Measurements from ENCODE around the gene GPANK1.

GPANK1 gene

GRCh38 chr6:31620586-31621319, 44.0 kb downstream of the GPANK1 start, which contains the start of gene PRRC2A:
Gene PRRC2A (plus strand): TSS chr6:31620715. CDS start chr6:31622790, 2,075 bp downstream.
- no peak for DNase-seq (ENCODE audit: low read depth)
- no peak for TF ChIP-seq CTCF (conservative IDR thresholded peaks at IDR 0.05; ENCODE audit: control insufficient read depth, insufficient read depth, low read depth, low read length)
- peak within 1 kb of the TSS; percentile 97 for H3K4me3 ChIP-seq (ENCODE audit: control insufficient read depth, low read depth, low read length)

- DNase-seq (ENCODE audit: low read depth): peak; percentile 98
- H3K4me3 ChIP-seq (ENCODE audit: control insufficient read depth, low read depth, low read length): peak overlapping the region; percentile 76
- no peak for TF ChIP-seq CTCF (conservative IDR thresholded peaks at IDR 0.05; ENCODE audit: control insufficient read depth, insufficient read depth, low read depth, low read length)
Observed at GRCh38 chr6:31619805-31620585, 44.8 kb downstream of the GPANK1 start.

GRCh38 chr6:31617010-31617409, 47.8 kb downstream of the GPANK1 start:
- no peak for TF ChIP-seq CTCF (conservative IDR thresholded peaks at IDR 0.05; ENCODE audit: control insufficient read depth, insufficient read depth, low read depth, low read length)
- no peak overlapping the region for H3K4me3 ChIP-seq (ENCODE audit: control insufficient read depth, low read depth, low read length)

GRCh38 chr6:31615748-31616147, 49.0 kb downstream of the GPANK1 start:
- H3K4me3 ChIP-seq (ENCODE audit: control insufficient read depth, low read depth, low read length): no peak overlapping the region
- TF ChIP-seq CTCF (conservative IDR thresholded peaks at IDR 0.05; ENCODE audit: control insufficient read depth, insufficient read depth, low read depth, low read length): no peak
- no peak for DNase-seq (ENCODE audit: low read depth)

More at GRCh38 chr6:31617010-31617409, 47.8 kb downstream of the GPANK1 start:
- DNase-seq (ENCODE audit: low read depth): no peak

GRCh38 chr6:31614684-31615578, 49.9 kb downstream of the GPANK1 start, which contains the start of gene AIF1:
Gene AIF1 (plus strand): TSS chr6:31615234. CDS start chr6:31615330, 96 bp downstream.
- no peak for TF ChIP-seq CTCF (conservative IDR thresholded peaks at IDR 0.05; ENCODE audit: control insufficient read depth, insufficient read depth, low read depth, low read length)
- no peak for DNase-seq (ENCODE audit: low read depth)
- H3K4me3 ChIP-seq (ENCODE audit: control insufficient read depth, low read depth, low read length): no peak within 1 kb of the TSS

- H3K4me3 ChIP-seq (ENCODE audit: control insufficient read depth, low read depth, low read length): no peak overlapping the region
- TF ChIP-seq CTCF (conservative IDR thresholded peaks at IDR 0.05; ENCODE audit: control insufficient read depth, insufficient read depth, low read depth, low read length): no peak
- no peak for DNase-seq (ENCODE audit: low read depth)
Observed at GRCh38 chr6:31614075-31614619, 50.6 kb downstream of the GPANK1 start.
